ENCODE measurements around the gene THOC1.

THOC1 gene

GRCh38 chr18:306608-307255 is 38.9 kb upstream of the THOC1 start:
- no peak for DNase-seq (ENCODE audit: extremely low read depth, low read depth)
- TF ChIP-seq CTCF (IDR thresholded peaks at IDR 0.05; ENCODE audit: low read depth, low read length): no peak

GRCh38 chr18:305003-305501 is 37.2 kb upstream of the THOC1 start:
- TF ChIP-seq CTCF (IDR thresholded peaks at IDR 0.05; ENCODE audit: low read depth, low read length): no peak
- DNase-seq (ENCODE audit: extremely low read depth, low read depth): no peak

GRCh38 chr18:303607-304006 is 35.8 kb upstream of the THOC1 start:
- TF ChIP-seq CTCF (IDR thresholded peaks at IDR 0.05; ENCODE audit: low read depth, low read length): no peak

GRCh38 chr18:303011-303410 is 35.2 kb upstream of the THOC1 start:
- no peak for DNase-seq (ENCODE audit: extremely low read depth, low read depth)
- no peak for TF ChIP-seq CTCF (IDR thresholded peaks at IDR 0.05; ENCODE audit: low read depth, low read length)

More at GRCh38 chr18:303607-304006, 35.8 kb upstream of the THOC1 start:
- DNase-seq (ENCODE audit: extremely low read depth, low read depth): no peak

GRCh38 chr18:302097-302496 is 34.2 kb upstream of the THOC1 start:
- no peak for DNase-seq (ENCODE audit: extremely low read depth, low read depth)

GRCh38 chr18:297936-298335 is 30.1 kb upstream of the THOC1 start:
- DNase-seq (ENCODE audit: extremely low read depth, low read depth): no peak
- TF ChIP-seq CTCF (IDR thresholded peaks at IDR 0.05; ENCODE audit: low read depth, low read length): no peak

More at GRCh38 chr18:302097-302496, 34.2 kb upstream of the THOC1 start:
- no peak for TF ChIP-seq CTCF (IDR thresholded peaks at IDR 0.05; ENCODE audit: low read depth, low read length)

- no peak for TF ChIP-seq CTCF (IDR thresholded peaks at IDR 0.05; ENCODE audit: low read depth, low read length)
- DNase-seq (ENCODE audit: extremely low read depth, low read depth): no peak
Observed at GRCh38 chr18:295756-296490, 28.1 kb upstream of the THOC1 start.

Data from AG09319 (cell line).